ENCODE measurements around the gene SAAL1.

GRCh38 chr11:18075444-18075843 is 30.4 kb downstream of the SAAL1 start:
- no peak for TF ChIP-seq POLR2AphosphoS5 (IDR thresholded peaks at IDR 0.05; ENCODE audit: low read depth, low read length)
- TF ChIP-seq CTCF (IDR thresholded peaks at IDR 0.05): no peak
- no peak for TF ChIP-seq RFX5 (IDR thresholded peaks at IDR 0.05; ENCODE audit: low read length)
- no peak for TF ChIP-seq GABPA (IDR thresholded peaks at IDR 0.05; ENCODE audit: low read depth)
- no peak for TF ChIP-seq USF2 (IDR thresholded peaks at IDR 0.05; ENCODE audit: borderline replicate concordance, low read depth, low read length)

Data from SK-N-SH (cell line).